Glutamatergic neuron (in vitro differentiated cells): ENCODE data around the gene SFTPD. TPM values are rescaled to one million over a fixed set of nuclear protein-coding genes. Genes with fewer than 3 reads are reported as not detected.
A peak's percentile ranks its signal among the peaks of the same experiment; 100 is the strongest.

Experiments used
- DNase-seq: peaks from one replicate; pipeline ENCODE4 v3.0.0; 2022
- H3K27ac Mint-ChIP-seq: one replicate; pipeline ENCODE4 v1.8.0; 2020; ENCODE audit warnings: mild to moderate bottlenecking, mixed read lengths, inconsistent platforms; ENCODE audit not compliant: unreplicated experiment
- H3K27me3 Mint-ChIP-seq: one replicate; pipeline ENCODE4 v1.8.0; 2020; ENCODE audit warnings: mild to moderate bottlenecking, moderate library complexity, mixed read lengths, inconsistent platforms; ENCODE audit not compliant: unreplicated experiment
- H3K36me3 Mint-ChIP-seq: one replicate; pipeline ENCODE4 v1.8.0; 2020; ENCODE audit warnings: mild to moderate bottlenecking, mixed read lengths, inconsistent platforms; ENCODE audit not compliant: unreplicated experiment
- H3K4me1 Mint-ChIP-seq: one replicate; pipeline ENCODE4 v1.8.0; 2020; ENCODE audit warnings: mild to moderate bottlenecking, low read depth, mixed read lengths, inconsistent platforms; ENCODE audit not compliant: unreplicated experiment
- H3K4me3 Mint-ChIP-seq: one replicate; pipeline ENCODE4 v1.8.0; 2020; ENCODE audit warnings: mild to moderate bottlenecking, mixed read lengths, inconsistent platforms; ENCODE audit not compliant: unreplicated experiment
- H3K9me3 Mint-ChIP-seq: one replicate; pipeline ENCODE4 v1.8.0; 2020; ENCODE audit warnings: mild to moderate bottlenecking, moderate library complexity, mixed read lengths, inconsistent platforms; ENCODE audit not compliant: unreplicated experiment
- total RNA-seq: library from RNA; stranded (reverse); fragmentation: NEBNext Ultra II Directional; extraction: Animal tissue kit (Norgen Biotek cat#: 25700); gene quantifications from one replicate; pipeline ENCODE4 v1.2.1, GENCODE V29; 2021; ENCODE audit not compliant: unreplicated experiment
- TF ChIP-seq, protein P1 (sequence below): fragments of 200-600 bp; sonication (generic); IDR thresholded peaks from one replicate; pipeline ENCODE4 v1.5.0; 2021; ENCODE audit not compliant: partially characterized antibody, unreplicated experiment

Gene SFTPD
- total RNA-seq, 1 donor from 2014 or later, result 0.51 TPM

GRCh38 chr10:79981450-79982361 is 32.8 kb upstream of the SFTPD start:
- Mint-ChIP-seq H3K9me3 (peaks cover 5% of the 10 kb centered on the region), H3K36me3 (peaks cover 3% of the 10 kb centered on the region), H3K27me3 (peaks cover 18% of the 10 kb centered on the region), H3K4me3 (peak overlapping the region; percentile 89), H3K4me1 (no peaks in the 10 kb centered on the region), H3K27ac (no peak overlapping the region)
- DNase-seq, result peak; percentile 67
- TF ChIP-seq, protein P1, sequence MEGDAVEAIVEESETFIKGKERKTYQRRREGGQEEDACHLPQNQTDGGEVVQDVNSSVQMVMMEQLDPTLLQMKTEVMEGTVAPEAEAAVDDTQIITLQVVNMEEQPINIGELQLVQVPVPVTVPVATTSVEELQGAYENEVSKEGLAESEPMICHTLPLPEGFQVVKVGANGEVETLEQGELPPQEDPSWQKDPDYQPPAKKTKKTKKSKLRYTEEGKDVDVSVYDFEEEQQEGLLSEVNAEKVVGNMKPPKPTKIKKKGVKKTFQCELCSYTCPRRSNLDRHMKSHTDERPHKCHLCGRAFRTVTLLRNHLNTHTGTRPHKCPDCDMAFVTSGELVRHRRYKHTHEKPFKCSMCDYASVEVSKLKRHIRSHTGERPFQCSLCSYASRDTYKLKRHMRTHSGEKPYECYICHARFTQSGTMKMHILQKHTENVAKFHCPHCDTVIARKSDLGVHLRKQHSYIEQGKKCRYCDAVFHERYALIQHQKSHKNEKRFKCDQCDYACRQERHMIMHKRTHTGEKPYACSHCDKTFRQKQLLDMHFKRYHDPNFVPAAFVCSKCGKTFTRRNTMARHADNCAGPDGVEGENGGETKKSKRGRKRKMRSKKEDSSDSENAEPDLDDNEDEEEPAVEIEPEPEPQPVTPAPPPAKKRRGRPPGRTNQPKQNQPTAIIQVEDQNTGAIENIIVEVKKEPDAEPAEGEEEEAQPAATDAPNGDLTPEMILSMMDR, result no peak

- Mint-ChIP-seq H3K4me1 (no peaks in the 10 kb centered on the region), H3K27me3 (peaks cover 18% of the 10 kb centered on the region), H3K4me3 (peak overlapping the region; percentile 89), H3K36me3 (peaks cover 4% of the 10 kb centered on the region), H3K27ac (no peak overlapping the region), H3K9me3 (peaks cover 5% of the 10 kb centered on the region)
- TF ChIP-seq, protein P1, result no peak
- DNase-seq, result no peak
Measured at GRCh38 chr10:79980711-79981110, 31.8 kb upstream of the SFTPD start.

- no peak overlapping the region for H3K4me3 Mint-ChIP-seq
- H3K27me3 Mint-ChIP-seq, result peaks cover 18% of the 10 kb centered on the region
- H3K9me3 Mint-ChIP-seq, result peaks cover 5% of the 10 kb centered on the region
- no peak overlapping the region for H3K27ac Mint-ChIP-seq
- DNase-seq, result no peak
- TF ChIP-seq, protein P1, result no peak
- H3K4me1 Mint-ChIP-seq, result no peaks in the 10 kb centered on the region
- H3K36me3 Mint-ChIP-seq, result peaks cover 8% of the 10 kb centered on the region
Measured at GRCh38 chr10:79979976-79980687, 31.2 kb upstream of the SFTPD start.

DNA sequence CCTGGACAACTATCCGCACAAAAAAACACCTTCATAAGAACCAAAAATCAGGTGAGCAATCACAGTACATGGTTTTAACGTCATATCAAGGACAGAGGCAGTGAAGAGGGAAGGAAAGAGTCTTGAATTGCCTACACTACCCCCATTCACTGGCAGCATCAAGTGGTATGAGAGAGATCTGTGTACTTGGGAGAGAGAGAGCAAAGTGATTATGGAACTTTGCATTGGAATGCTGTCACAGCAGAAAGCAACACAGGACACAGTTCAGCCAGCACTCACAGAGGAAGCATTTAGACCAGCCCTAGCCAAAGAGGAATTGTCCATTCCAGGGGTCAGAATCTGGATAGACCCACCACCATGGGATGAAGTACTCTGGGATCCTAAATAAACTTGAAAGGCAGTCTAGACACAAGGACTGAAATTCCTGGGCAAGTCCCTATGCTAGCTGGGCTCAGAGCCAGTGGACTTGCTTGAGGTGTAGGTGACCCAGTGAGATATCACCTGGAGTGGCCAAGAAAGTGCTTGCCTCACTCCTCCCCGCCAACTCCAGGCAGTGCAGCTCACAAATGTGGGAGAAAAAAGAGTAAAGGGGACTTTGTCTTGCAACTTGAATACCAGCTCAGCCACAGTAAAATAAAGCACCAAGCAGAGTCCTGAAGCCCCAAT is 30.5 kb upstream of the SFTPD start:
- no peak for DNase-seq
- peaks cover 16% of the 10 kb centered on the region for H3K27me3 Mint-ChIP-seq
- TF ChIP-seq, protein P1, result no peak
- H3K27ac Mint-ChIP-seq, result no peak overlapping the region
- peaks cover 11% of the 10 kb centered on the region for H3K36me3 Mint-ChIP-seq
- no peak overlapping the region for H3K4me3 Mint-ChIP-seq
- no peaks in the 10 kb centered on the region for H3K4me1 Mint-ChIP-seq
- peaks cover 5% of the 10 kb centered on the region for H3K9me3 Mint-ChIP-seq
